ENCODE data around the gene MYOCD.

DNA sequence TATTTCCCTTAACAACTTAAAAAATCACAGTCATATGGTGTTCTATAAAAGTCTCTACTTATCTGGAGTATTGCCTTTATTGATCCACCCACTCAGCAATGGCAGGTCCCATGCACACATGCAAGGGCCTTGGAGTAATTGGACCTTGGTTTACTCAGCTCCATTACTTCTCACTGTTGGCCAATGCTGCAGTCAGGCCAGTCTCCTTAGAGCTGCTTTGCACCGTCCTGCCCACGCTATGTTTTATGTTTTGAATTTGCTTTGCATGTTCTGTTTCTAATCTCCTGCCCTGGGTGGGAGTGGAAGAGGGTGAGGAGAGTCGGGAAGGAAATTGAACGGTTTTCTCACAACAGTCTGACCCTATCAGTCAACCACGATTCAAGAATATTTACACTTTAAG lies 147.2 kb downstream of the MYOCD start:
- TF ChIP-seq, protein P1, sequence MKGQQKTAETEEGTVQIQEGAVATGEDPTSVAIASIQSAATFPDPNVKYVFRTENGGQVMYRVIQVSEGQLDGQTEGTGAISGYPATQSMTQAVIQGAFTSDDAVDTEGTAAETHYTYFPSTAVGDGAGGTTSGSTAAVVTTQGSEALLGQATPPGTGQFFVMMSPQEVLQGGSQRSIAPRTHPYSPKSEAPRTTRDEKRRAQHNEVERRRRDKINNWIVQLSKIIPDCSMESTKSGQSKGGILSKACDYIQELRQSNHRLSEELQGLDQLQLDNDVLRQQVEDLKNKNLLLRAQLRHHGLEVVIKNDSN (CRISPR knock-in tag; IDR thresholded peaks at IDR 0.05) = no peak
- TF ChIP-seq CTCF (IDR thresholded peaks at IDR 0.05) = no peak
- TF ChIP-seq USF2 (CRISPR knock-in tag; IDR thresholded peaks at IDR 0.05) = no peak
- no peak for TF ChIP-seq ATF1 (CRISPR knock-in tag; IDR thresholded peaks at IDR 0.05)
- TF ChIP-seq ZNF121 (CRISPR knock-in tag; IDR thresholded peaks at IDR 0.05) = no peak
- no peak for TF ChIP-seq FOXJ3 (CRISPR knock-in tag; IDR thresholded peaks at IDR 0.05; ENCODE audit: borderline replicate concordance)
- TF ChIP-seq, protein P2, sequence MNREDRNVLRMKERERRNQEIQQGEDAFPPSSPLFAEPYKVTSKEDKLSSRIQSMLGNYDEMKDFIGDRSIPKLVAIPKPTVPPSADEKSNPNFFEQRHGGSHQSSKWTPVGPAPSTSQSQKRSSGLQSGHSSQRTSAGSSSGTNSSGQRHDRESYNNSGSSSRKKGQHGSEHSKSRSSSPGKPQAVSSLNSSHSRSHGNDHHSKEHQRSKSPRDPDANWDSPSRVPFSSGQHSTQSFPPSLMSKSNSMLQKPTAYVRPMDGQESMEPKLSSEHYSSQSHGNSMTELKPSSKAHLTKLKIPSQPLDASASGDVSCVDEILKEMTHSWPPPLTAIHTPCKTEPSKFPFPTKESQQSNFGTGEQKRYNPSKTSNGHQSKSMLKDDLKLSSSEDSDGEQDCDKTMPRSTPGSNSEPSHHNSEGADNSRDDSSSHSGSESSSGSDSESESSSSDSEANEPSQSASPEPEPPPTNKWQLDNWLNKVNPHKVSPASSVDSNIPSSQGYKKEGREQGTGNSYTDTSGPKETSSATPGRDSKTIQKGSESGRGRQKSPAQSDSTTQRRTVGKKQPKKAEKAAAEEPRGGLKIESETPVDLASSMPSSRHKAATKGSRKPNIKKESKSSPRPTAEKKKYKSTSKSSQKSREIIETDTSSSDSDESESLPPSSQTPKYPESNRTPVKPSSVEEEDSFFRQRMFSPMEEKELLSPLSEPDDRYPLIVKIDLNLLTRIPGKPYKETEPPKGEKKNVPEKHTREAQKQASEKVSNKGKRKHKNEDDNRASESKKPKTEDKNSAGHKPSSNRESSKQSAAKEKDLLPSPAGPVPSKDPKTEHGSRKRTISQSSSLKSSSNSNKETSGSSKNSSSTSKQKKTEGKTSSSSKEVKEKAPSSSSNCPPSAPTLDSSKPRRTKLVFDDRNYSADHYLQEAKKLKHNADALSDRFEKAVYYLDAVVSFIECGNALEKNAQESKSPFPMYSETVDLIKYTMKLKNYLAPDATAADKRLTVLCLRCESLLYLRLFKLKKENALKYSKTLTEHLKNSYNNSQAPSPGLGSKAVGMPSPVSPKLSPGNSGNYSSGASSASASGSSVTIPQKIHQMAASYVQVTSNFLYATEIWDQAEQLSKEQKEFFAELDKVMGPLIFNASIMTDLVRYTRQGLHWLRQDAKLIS (CRISPR knock-in tag; IDR thresholded peaks at IDR 0.05; ENCODE audit: borderline replicate concordance) = no peak
- TF ChIP-seq RORB (CRISPR knock-in tag; IDR thresholded peaks at IDR 0.05) = no peak
- TF ChIP-seq ZNF425 (CRISPR knock-in tag; conservative IDR thresholded peaks at IDR 0.05) = no peak
- no peak for TF ChIP-seq ELF4 (CRISPR knock-in tag; IDR thresholded peaks at IDR 0.05; ENCODE audit: low read depth)
- no peak for TF ChIP-seq ATF2 (CRISPR knock-in tag; IDR thresholded peaks at IDR 0.05; ENCODE audit: borderline replicate concordance, low read depth)
- TF ChIP-seq, protein P3, sequence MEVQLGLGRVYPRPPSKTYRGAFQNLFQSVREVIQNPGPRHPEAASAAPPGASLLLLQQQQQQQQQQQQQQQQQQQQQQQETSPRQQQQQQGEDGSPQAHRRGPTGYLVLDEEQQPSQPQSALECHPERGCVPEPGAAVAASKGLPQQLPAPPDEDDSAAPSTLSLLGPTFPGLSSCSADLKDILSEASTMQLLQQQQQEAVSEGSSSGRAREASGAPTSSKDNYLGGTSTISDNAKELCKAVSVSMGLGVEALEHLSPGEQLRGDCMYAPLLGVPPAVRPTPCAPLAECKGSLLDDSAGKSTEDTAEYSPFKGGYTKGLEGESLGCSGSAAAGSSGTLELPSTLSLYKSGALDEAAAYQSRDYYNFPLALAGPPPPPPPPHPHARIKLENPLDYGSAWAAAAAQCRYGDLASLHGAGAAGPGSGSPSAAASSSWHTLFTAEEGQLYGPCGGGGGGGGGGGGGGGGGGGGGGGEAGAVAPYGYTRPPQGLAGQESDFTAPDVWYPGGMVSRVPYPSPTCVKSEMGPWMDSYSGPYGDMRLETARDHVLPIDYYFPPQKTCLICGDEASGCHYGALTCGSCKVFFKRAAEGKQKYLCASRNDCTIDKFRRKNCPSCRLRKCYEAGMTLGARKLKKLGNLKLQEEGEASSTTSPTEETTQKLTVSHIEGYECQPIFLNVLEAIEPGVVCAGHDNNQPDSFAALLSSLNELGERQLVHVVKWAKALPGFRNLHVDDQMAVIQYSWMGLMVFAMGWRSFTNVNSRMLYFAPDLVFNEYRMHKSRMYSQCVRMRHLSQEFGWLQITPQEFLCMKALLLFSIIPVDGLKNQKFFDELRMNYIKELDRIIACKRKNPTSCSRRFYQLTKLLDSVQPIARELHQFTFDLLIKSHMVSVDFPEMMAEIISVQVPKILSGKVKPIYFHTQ (CRISPR knock-in tag; IDR thresholded peaks at IDR 0.05) = no peak
